ENCODE measurements around the gene UBE2D4.

GRCh38 chr7:43942250-43942649 lies 16.0 kb downstream of the UBE2D4 start:
- TF ChIP-seq CTCF (IDR thresholded peaks at IDR 0.05) (no peak), POLR2A (IDR thresholded peaks at IDR 0.05) (no peak), POLR2AphosphoS5 (IDR thresholded peaks at IDR 0.05) (no peak)

All from breast epithelium (tissue), 3 donors.